T-cell (primary cell): ENCODE data around the gene SHCBP1L. TPM values are rescaled to one million over a fixed set of nuclear protein-coding genes. Genes with fewer than 3 reads are reported as not detected.

Experiments
- ATAC-seq, 4 experiments: fragments of 200-7000 bp in 3 of 4; fragments of 150-1000 bp in 1 of 4; cut with Tn5 transposase; replicated peaks in 1 of 4; 1 replicate in 3 of 4; 2 replicates in 1 of 4; pipeline ENCODE4 v1.10.0; 2021; ENCODE audit warnings: moderate library complexity in 3 of 4, mild to moderate bottlenecking in 2 of 4, moderate number of reproducible peaks in 1 of 4
- CTCF ChIA-PET, 2 donors: fragments of 300-600 bp; sonication (Branson Sonifier 250); formaldehyde crosslinking; loops; one replicate each; lab custom pipeline; 2022; ENCODE audit warnings: antibody characterized with exemption in 2 of 2; lab: Charles Lee
- POLR2A ChIA-PET, 2 donors: fragments of 300-600 bp; sonication (Branson Sonifier 250); formaldehyde crosslinking; loops; one replicate each; lab custom pipeline; 2022; ENCODE audit warnings: antibody characterized with exemption in 2 of 2; lab: Charles Lee
- DNase-seq, 35 experiments: peaks; one replicate each; pipeline versions ENCODE4 v3.0.0 to v3.0.0-alpha.2; 2013 to 2023
- H3K27ac ChIP-seq: one replicate; pipeline ENCODE4 v1.5.1; 2013; ENCODE audit warnings: low read length
- H3K27me3 ChIP-seq, 2 experiments: replicated peaks in 1 of 2; 1 replicate in 1 of 2; 2 replicates in 1 of 2; pipeline versions ENCODE4 v1.6.1 to v1.7.0; 2013; ENCODE audit warnings: low read length in 1 of 2, mixed read lengths in 1 of 2; ENCODE audit not compliant: control insufficient read depth in 2 of 2, insufficient read depth in 2 of 2; ENCODE audit errors: extremely low read depth in 1 of 2
- H3K36me3 ChIP-seq, 2 donors: 1 replicate in 1 of 2; 2 replicates in 1 of 2; pipeline versions ENCODE4 v1.6.1 to v1.7.0; 2013; ENCODE audit warnings: low read length in 1 of 2; ENCODE audit not compliant: control insufficient read depth in 2 of 2, insufficient read depth in 1 of 2; ENCODE audit errors: extremely low read depth in 1 of 2
- H3K4me1 ChIP-seq, 2 experiments: 1 replicate in 1 of 2; 2 replicates in 1 of 2; pipeline versions ENCODE4 v1.6.1 to v1.7.0; 2013; ENCODE audit warnings: low read length in 2 of 2, mixed read lengths in 1 of 2; ENCODE audit not compliant: insufficient read depth in 2 of 2, control insufficient read depth in 1 of 2; ENCODE audit errors: extremely low read depth in 1 of 2
- H3K4me3 ChIP-seq, 2 donors: 1 replicate in 1 of 2; 2 replicates in 1 of 2; pipeline versions ENCODE4 v1.5.1 to v1.7.0; 2013; ENCODE audit warnings: mild to moderate bottlenecking in 2 of 2, low read length in 1 of 2, moderate library complexity in 1 of 2; ENCODE audit not compliant: control insufficient read depth in 1 of 2; ENCODE audit errors: extremely low read depth in 1 of 2
- H3K9me3 ChIP-seq: 2 replicates; pipeline ENCODE4 v1.7.0; 2013
- H3K27ac Mint-ChIP-seq, 2 donors: one replicate each; pipeline ENCODE4 v1.8.0; 2020 to 2021; ENCODE audit warnings: mild to moderate bottlenecking in 2 of 2, mixed read lengths in 2 of 2
- H3K27me3 Mint-ChIP-seq, 2 donors: one replicate each; pipeline ENCODE4 v1.8.0; 2021 to 2022; ENCODE audit warnings: mixed read lengths in 2 of 2
- H3K36me3 Mint-ChIP-seq: one replicate; pipeline ENCODE4 v1.8.0; 2021; ENCODE audit warnings: mixed read lengths
- H3K4me1 Mint-ChIP-seq, 3 donors: one replicate each; pipeline ENCODE4 v1.8.0; 2020 to 2022; ENCODE audit warnings: mixed read lengths in 3 of 3, mild to moderate bottlenecking in 1 of 3
- H3K4me3 Mint-ChIP-seq, 3 donors: one replicate each; pipeline ENCODE4 v1.8.0; 2020 to 2022; ENCODE audit warnings: mild to moderate bottlenecking in 3 of 3, mixed read lengths in 3 of 3, moderate library complexity in 3 of 3
- H3K9me3 Mint-ChIP-seq, 3 donors: one replicate each; pipeline ENCODE4 v1.8.0; 2020 to 2022; ENCODE audit warnings: mixed read lengths in 3 of 3
- WGBS: methylation state at CpG from one replicate; pipeline ENCODE4 v1.1.5; 2013; ENCODE audit warnings: missing lambda C conversion rate; ENCODE audit not compliant: insufficient coverage; 5-methylcytosine and 5-hydroxymethylcytosine counted together
- total RNA-seq, 35 experiments: library from RNA in 6 of 35; stranded (reverse) in 6 of 35; fragments of 120-200 nt in 1 of 35; gene quantifications; one replicate each; pipeline versions ENCODE4 v1.2.1 to v1.2.4 and lab custom pipeline; 2013 to 2026

Gene SHCBP1L
- total RNA-seq, 5 donors from 2014 or later (not counting 1 experiment from before 2014, with no cell fraction given): not detected

DNA sequence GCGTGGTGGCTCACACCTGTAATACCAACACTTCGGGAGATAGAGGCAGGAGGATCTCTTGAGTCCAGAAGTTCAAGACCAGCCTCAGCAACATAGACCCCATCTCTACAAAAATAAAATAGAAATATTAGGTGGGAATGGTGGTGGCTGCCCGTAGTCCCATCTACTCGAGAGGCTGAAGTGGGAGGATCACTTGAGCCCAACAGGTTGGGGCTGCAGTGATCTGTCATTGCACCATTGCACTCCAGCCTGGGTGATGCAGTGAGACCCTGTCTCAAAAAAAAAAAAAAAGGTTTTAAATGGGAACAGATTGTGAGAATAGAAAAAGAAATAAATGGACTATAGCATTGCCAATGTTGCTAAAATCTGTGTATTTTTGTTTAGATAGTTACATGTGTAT is 102.6 kb downstream of the SHCBP1L start:
- Mint-ChIP-seq H3K27ac (no peak overlapping the region), H3K27me3 (no peaks in the 10 kb centered on the region), H3K9me3 (no peaks in the 10 kb centered on the region), H3K4me3 (no peak overlapping the region), H3K36me3 (peaks cover 72% of the 10 kb centered on the region), H3K4me1 (peaks cover 50 to 65% (median 52%) of the 10 kb centered on the region in 3 donors)
- ChIA-PET CTCF (interaction anchor here in 1 of 2 donors (0.6 kb wide), 1 partner anchor 10 kb away, joined by 3 read pairs; no protein-coding TSS in a partner anchor), POLR2A (interaction anchor here in 1 of 2 donors (0.6 kb wide), 1 partner anchor 41 kb away, joined by 3 read pairs; no protein-coding TSS in a partner anchor)
- H3K27ac ChIP-seq: no peak overlapping the region
- WGBS: no CpG with 5 or more reads among the region's 4 CpGs
- ATAC-seq: no peak
- H3K4me3 ChIP-seq: no peak overlapping the region
- no peaks in the 10 kb centered on the region for H3K27me3 ChIP-seq
- H3K36me3 ChIP-seq: peaks cover 11 to 91% of the 10 kb centered on the region in 2 donors
- H3K4me1 ChIP-seq: peaks cover 2 to 14% of the 10 kb centered on the region in 2 experiments
- H3K9me3 ChIP-seq: no peaks in the 10 kb centered on the region
- DNase-seq: no peak

Other genes starting within 250 kb of the SHCBP1L start
- 1 to 10 TPM; 2.5 to 5.4 (median 4.2) TPM for gene NPL, start 163.4 kb downstream of the SHCBP1L start, total RNA-seq
- gene DHX9, start 113.8 kb downstream of the SHCBP1L start, total RNA-seq: 100 to 1,000 TPM; 180 to 264 (median 193) TPM
- 1 to 10 TPM in 3 of 5 donors, under 1 TPM in 2; 0.30 to 3.1 (median 2.1) TPM for gene LAMC1, start 70.3 kb upstream of the SHCBP1L start, total RNA-seq
- gene LAMC2, start 233.1 kb upstream of the SHCBP1L start, total RNA-seq: under 1 TPM in 3 of 5 donors, not detected in 2; 0.03 to 0.15 (median 0.09) TPM